Lower leg skin (tissue), 3 donors: ENCODE data around the gene EPC2.

ENCODE experiments used
- CTCF ChIP-seq, 3 donors: fragments of 450-650 bp; IDR thresholded peaks; one replicate each; pipeline ENCODE4 v1.5.1; 2016; ENCODE audit warnings: antibody characterized with exemption in 3 of 3, mild to moderate bottlenecking in 3 of 3, moderate library complexity in 2 of 3
- POLR2A ChIP-seq, 2 donors: fragments of 450-650 bp; IDR thresholded peaks; one replicate each; pipeline ENCODE4 v1.6.1; 2016 to 2017; ENCODE audit warnings: antibody characterized with exemption in 2 of 2, mild to moderate bottlenecking in 1 of 2, moderate library complexity in 1 of 2

GRCh38 chr2:148826791-148827190 is 182.2 kb downstream of the EPC2 start:
- TF ChIP-seq CTCF (IDR thresholded peaks at IDR 0.05), result no peak
- TF ChIP-seq POLR2A (IDR thresholded peaks at IDR 0.05), result no peak
